SW 1271 (cell line): ENCODE results near the gene RYR1.
"Not testable (repeated sequence)": the region's sequence is repeated elsewhere in the genome, so short reads cannot be mapped to it uniquely, and the experiment has no call there.

Source experiments
- DNase-seq, 2 experiments: peaks; one replicate each; lab custom pipeline; 2025; lab: John Stamatoyannopoulos, UW

The RYR1 gene

DNA sequence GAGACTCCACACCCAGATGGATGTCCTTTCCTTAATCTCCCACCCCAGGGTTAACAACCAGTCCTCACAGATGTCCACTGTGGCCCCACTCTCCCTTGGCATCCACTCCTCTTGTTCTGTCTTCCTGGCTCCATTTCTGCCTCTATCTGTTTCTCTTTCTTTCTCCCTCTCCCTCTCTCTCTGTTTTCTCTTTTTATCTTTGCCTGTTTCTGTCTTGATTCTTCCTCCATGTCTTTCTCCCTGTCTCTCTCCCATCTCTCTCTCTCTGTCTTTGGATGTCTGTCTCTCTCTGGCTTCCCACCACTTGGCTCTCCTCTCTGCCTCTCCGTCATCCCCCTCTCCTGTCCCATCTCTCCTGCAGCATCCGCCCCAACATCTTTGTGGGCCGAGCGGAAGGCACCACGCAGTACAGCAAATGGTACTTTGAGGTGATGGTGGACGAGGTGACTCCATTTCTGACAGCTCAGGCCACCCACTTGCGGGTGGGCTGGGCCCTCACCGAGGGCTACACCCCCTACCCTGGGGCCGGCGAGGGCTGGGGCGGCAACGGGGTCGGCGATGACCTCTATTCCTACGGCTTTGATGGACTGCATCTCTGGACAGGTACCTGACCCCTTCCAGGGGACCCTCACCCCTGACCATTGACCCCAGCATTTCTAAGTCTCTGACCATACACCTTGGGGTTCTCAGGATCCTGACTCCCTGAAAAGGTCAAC is 24.4 kb downstream of the RYR1 start:
- DNase-seq = no peak

DNA sequence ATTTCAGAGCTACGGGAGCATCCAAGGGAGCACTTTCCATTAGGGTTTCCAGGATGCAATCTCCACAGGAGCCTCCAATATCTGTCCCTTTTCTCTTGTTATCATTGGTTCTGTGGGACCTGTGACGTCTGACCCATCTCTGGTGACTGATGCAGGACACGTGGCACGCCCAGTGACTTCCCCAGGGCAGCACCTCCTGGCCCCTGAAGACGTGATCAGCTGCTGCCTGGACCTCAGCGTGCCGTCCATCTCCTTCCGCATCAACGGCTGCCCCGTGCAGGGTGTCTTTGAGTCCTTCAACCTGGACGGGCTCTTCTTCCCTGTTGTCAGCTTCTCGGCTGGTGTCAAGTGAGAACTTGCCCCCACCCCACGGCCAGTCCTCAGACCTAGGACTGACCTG is 25.5 kb downstream of the RYR1 start:
- no peak for DNase-seq

DNA sequence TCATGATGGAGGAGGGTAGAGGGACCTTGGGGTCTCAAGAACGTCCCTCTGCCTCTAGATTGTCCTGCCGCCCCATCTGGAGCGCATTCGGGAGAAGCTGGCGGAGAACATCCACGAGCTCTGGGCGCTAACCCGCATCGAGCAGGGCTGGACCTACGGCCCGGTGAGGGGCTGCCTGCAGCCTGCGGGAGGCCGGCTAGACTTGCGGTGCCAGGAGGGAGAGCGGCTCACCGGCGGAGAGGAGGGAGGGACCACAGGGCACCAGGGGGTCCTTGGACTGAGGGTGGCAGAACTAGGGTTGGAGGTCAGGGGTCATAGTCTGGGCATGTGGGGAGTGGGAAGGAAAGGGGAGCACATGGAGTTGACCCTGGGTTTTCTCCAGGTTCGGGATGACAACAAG is 29.9 kb downstream of the RYR1 start:
- DNase-seq = no peak

DNA sequence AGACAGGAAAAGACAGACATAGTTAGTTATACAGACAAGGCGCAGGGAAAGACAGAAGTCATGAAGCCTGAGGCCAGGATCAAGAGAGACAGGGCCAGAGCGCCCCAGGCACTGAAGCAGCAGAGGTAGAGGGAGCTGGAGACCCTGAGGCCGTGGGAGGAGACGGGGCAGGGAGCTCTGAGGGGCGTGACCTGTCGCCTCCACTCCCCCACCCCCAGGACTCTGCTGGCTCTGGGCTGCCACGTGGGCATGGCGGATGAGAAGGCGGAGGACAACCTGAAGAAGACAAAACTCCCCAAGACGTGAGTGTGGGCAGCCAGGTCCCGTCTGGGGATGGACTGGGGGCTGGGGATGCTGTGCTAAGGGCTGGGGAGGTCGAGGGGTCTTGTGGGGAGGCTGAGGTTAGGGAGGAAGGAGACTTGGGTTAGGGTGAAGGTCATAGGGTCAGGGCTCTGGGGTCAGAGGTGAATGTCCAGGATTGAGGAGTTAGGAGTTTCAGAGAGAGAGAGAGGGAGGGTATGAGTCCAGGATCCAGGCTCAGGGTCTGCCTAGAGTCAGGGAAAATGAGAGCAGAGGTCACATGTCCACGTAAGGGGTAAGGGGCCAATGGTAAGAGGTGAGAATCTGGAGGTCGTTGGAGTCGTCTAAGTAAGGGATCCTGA is 31.1 kb downstream of the RYR1 start:
- DNase-seq = no peak

DNA sequence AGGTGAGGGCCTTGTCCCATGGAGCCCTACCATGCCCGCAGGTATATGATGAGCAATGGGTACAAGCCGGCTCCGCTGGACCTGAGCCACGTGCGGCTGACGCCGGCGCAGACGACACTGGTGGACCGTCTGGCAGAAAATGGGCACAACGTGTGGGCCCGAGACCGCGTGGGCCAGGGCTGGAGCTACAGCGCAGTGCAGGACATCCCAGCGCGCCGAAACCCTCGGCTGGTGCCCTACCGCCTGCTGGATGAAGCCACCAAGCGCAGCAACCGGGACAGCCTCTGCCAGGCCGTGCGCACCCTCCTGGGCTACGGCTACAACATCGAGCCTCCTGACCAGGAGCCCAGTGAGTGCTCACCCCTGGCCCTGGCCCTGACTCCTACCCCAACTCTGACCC is 32.6 kb downstream of the RYR1 start:
- DNase-seq = no peak

DNA sequence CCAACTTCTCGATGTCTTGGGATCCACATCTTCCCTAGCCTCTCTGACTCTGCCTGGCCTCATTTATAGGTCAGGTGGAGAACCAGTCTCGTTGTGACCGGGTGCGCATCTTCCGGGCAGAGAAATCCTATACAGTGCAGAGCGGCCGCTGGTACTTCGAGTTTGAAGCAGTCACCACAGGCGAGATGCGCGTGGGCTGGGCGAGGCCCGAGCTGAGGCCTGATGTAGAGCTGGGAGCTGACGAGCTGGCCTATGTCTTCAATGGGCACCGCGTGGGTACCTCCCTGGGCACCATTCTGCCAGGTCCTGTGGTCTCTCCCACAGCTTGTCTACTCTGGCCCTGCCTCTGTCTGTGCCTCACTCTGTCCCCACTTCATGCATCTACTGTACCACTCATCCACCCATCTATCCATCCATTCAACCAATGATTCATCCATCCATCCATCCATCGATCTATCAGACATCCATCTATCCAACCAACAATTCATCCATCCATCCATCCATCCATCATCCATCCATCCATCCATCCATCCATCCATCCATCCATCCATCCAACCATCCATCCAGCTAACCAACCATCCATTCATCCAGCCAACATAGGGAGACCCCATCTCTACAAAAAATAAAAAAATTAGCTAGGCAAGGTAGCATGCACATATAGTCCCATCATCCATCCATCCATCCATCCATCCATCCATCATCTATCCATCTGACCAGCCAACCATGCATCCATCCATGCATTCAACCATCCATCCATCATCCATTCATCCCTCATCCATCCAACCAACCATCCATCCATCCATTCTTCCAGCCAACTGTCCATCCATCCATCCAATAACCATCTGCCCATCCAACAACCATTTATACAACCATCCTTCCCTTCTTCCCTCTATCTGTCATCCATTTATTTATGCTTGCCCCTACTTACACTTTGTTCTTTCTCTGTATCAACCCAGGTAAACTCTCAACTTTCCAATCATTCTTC is 34.3 kb downstream of the RYR1 start:
- no peak for DNase-seq

DNA sequence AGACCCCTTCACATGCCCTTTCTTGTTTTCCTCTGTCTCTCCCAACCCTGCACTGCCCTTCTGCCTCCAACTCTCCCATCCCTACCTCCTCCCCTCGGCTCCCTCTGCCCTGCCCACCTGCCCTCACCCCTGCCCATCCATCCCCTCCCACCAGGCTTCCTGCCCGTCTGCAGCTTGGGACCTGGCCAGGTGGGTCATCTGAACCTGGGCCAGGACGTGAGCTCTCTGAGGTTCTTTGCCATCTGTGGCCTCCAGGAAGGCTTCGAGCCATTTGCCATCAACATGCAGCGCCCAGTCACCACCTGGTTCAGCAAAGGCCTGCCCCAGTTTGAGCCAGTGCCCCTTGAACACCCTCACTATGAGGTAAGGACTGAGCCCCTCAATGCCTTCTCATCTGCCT is 35.7 kb downstream of the RYR1 start:
- DNase-seq = no peak

DNA sequence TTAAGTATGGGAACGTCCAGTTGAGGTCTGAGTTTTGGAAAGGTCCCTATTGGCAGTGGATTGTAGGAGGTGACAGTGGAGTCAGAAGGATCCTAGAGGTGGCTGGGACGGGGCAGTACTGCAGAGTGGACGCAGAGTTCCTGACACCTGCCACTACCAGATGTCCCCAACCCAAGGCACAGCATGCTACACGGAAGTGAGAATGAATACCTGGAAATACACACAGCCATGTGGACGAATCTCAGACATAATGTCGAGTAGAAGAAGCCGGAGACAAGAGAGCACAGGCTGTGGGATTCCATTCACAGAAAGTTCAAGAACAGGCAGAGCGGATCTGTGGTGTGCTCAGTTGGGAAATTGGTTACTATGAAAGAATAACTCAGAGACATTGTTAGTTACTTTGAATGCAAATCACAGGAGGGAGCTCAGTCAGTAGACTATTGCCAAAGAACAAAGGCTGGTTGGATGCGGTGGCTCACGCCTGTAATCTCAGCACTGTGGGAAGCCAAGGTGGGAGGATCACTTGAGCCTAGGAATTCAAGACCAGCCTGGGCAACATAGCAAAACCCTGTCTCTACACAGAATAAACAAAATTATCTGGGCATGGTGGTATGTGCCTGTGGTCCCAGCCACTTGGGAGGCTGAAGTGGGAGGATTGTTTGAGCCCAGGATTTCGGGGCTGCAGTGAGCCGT is 37.4 kb downstream of the RYR1 start:
- no peak for DNase-seq

DNA sequence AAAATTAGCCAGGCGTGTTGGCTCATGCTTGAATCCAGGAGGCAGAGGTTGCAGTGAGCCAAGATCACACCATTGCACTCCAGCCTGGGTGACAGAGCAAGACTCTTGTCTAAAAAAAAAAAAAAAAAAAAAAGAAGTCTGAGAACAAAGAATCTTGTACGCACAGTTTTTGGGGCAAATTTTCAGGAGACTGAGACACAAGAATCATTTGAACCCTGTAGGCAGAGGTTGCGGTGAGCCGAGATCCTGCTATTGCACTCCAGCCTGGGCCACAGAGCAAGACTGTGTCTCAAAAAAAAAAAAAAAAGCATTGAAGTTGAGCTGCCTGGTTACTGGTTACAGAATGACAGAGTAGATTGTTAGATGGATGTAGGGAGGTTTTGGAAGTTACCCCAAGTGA is 39.2 kb downstream of the RYR1 start:
- DNase-seq = not testable (repeated sequence)

DNA sequence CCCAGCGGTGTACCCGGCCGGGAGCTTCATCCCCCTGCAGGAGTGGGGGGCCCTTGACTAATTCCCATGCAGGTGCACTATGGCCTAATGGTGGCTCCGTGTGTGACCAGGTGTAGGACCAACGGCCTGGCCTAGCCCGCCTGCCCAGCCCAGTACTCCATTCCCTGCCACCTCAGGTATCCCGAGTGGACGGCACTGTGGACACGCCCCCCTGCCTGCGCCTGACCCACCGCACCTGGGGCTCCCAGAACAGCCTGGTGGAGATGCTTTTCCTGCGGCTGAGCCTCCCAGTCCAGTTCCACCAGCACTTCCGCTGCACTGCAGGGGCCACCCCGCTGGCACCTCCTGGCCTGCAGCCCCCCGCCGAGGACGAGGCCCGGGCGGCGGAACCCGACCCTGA is 39.7 kb downstream of the RYR1 start:
- no peak for DNase-seq

DNA sequence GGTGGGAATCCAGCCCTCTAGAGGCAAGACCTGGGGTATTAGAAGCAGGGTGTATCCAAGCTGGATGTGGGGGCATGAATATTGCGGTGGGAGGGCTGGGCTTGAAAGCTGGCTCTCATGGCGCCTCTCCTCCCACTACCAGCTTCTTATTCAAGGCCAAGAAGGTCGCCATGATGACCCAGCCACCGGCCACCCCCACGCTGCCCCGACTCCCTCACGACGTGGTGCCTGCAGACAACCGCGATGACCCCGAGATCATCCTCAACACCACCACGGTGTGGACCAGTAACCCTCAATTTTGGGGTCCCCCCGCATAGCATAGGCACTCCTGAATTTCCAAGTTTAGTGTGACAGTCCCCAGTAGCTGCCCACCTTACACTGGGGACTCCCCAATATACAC is 41.7 kb downstream of the RYR1 start:
- DNase-seq = no peak

DNA sequence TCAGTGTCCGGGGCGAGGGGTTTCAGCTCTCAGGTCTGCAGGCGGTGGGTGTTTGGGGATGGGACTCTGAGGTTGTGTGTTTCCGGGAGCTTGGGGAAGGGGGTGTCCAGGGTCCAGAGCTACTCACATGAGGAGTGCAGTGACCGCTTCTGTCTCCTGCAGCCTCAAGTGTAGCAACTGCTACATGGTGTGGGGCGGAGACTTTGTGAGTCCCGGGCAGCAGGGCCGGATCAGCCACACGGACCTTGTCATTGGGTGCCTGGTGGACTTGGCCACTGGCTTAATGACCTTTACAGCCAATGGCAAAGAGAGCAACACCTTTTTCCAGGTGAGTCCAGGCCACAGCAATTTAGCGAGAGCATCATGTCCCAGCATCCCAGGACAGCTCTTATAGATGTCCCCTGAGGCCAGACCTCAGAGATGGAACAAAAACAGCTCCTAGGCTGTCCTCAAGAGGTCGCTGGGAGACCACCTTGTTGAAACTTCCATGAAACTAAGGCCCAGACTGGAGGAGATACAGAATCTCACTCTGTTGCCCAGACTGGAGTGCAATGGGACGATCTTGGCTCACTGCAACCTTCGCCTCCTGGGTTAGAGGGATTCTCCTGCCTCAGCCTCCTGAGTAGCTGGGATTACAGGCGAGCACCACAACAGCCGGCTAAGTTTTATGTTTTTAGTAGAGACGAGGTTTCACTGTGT is 44.9 kb downstream of the RYR1 start:
- DNase-seq = peak in 1 of 2 experiments; percentile 32

DNA sequence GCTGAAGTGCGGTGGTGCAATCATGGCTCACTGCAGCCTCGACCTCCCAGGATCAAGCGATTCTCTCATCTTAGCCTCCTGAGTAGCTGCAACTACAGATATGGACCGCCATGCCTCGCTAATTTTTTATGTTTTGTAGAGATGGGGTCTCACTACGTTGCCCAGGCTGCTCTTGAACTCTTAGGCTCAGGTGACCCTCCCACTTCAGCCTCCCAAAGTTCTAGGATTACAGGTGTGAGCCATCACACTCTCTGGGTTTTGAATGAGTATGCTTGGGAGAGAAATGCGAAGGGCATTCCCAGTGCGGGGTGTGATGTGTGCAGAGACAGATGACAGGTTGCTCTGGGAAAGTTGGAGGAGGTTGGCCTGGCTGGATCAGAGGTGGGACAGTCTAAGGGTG is 49.0 kb downstream of the RYR1 start:
- no peak for DNase-seq

DNA sequence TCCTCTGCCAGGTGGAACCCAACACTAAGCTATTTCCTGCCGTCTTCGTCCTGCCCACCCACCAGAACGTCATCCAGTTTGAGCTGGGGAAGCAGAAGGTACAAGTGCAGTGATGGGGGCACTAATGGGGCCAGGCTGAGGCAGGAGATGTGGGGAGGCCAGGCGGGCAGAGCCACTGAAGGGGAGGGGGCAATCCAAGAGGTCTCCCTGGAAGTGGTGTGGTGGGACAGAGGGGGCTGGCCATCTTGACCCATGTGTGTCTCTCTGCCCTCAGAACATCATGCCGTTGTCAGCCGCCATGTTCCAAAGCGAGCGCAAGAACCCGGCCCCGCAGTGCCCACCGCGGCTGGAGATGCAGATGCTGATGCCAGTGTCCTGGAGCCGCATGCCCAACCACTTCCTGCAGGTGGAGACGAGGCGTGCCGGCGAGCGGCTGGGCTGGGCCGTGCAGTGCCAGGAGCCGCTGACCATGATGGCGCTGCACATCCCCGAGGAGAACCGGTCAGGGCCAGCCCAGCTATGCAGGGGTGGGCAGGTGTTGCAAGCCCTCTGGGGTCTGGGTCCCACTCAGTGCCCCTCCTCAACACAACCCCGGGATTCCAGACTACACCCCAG is 49.6 kb downstream of the RYR1 start:
- DNase-seq = no peak

DNA sequence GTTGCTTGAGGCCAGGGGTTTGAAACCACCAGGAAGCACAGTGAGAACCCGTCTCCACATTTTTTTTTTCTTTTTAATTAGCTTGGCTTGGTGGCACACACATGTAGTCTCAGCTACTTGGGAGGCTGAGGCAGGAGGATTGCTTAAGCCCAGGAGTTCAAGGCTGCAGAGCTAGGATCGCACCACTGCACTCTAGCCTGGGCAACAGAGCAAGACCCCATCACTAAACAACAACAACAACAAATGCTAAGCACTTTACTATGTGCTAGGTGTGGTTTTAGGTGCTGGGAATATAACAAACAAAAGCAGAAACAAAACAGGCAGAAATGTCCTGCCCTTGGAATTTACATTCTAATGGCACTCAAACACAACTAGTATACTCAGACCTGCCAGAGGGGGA is 51.3 kb downstream of the RYR1 start:
- no peak for DNase-seq

DNA sequence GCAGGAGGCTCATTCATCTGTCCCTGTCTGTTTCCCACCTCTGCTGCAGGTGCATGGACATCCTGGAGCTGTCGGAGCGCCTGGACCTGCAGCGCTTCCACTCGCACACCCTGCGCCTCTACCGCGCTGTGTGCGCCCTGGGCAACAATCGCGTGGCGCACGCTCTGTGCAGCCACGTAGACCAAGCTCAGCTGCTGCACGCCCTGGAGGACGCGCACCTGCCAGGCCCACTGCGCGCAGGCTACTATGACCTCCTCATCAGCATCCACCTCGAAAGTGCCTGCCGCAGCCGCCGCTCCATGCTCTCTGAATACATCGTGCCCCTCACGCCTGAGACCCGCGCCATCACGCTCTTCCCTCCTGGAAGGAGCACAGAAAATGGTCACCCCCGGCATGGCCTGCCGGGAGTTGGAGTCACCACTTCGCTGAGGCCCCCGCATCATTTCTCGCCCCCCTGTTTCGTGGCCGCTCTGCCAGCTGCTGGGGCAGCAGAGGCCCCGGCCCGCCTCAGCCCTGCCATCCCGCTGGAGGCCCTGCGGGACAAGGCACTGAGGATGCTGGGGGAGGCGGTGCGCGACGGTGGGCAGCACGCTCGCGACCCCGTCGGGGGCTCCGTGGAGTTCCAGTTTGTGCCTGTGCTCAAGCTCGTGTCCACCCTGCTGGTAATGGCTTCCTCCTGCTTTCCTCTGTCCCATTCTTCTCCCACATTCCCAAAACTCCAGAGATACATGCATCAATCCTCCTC is 52.2 kb downstream of the RYR1 start:
- no peak for DNase-seq

DNA sequence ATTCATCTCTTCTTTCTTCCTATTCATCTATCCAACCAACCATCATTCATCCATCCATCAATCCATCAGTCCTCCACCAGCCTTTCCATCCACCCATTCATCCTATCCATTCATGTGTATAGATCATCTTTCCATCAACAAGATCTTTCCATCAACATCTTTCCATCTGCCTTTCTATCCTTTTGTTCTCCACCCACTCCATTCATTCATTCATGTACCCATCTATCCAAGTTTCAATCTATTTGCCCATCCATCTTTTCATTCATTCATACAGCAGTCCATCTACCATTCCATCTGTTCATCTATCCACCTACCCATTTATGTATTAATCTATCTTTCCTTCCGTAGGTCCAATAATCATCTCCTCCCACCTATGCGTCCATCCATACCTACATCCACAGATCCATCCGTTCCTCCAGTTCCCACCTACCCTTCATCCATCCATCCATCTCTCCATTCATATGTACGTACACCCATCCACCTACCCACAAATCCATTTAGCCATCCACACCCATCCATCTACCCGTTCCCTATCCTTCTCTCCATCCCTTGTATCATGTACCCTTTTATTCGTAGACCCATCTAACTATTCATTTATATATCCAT is 53.3 kb downstream of the RYR1 start:
- no peak for DNase-seq

DNA sequence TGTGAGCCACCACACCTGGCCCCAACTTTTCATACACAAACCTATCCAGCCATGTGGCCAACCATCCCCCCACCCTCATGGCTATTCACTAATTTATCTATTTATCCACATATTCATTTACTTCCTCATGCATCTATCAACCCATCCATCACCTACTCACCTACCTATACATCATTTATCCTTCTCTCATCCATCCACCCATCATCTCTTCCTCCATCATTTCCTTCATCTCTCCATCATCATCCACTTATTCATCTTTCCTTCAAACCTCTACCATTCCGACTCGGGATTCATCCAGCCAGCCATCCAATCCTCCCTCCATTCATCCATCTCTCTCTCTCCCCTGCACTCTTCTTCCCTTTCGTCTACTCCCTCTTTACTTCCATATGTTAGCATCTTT is 54.6 kb downstream of the RYR1 start:
- no peak for DNase-seq

DNA sequence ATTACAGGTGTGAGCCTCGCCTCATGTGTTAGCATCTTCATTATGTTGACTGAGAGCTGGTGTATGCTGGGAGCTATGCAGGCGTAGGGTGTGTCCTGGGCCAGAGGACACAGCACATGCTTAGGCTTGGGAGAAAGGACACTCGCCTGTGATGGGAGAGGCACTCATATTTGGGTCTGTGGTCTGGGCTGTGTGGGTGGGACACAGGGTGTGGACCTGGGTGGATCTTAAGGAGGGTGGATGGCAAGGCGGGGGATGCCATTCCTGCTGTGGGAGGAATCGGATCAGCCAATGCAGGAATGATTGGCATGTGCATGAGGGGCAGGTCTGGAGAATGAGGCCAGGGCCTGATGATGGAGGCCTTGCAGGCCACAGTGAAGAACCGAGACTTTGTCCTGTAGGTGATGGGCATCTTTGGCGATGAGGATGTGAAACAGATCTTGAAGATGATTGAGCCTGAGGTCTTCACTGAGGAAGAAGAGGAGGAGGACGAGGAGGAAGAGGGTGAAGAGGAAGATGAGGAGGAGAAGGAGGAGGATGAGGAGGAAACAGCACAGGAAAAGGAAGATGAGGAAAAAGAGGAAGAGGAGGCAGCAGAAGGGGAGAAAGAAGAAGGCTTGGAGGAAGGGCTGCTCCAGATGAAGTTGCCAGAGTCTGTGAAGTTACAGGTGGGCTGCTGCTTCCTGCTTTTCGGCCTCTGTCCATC is 55.4 kb downstream of the RYR1 start:
- DNase-seq = no peak
